Stimulated activated naive CD4-positive, alpha-beta T cell (primary cell): Measurements from ENCODE around the gene TRAF3IP3.

Source experiments
- DNase-seq, 6 experiments: peaks; one replicate each; lab custom pipeline; 2025; lab: John Stamatoyannopoulos, UW

The TRAF3IP3 gene

DNA sequence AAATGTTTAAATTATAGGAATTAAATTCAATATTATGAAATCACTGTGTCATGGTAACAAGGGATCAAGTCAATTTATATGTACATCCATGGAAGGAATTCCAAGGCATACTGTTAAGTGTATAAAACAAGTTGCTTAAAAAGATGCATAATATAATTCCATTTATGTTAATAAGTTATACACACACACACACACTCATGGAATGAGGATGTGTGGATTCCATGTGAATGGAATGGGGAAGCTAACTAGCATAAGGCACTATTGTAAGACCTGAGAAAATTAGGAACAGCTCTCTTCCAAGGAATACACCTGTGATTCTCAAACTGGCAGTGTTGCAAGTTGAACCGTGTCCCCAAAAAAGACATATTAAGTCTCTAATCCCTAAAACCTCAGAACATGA, 17.6 kb upstream of the TRAF3IP3 start:
- DNase-seq, result no peak

DNA sequence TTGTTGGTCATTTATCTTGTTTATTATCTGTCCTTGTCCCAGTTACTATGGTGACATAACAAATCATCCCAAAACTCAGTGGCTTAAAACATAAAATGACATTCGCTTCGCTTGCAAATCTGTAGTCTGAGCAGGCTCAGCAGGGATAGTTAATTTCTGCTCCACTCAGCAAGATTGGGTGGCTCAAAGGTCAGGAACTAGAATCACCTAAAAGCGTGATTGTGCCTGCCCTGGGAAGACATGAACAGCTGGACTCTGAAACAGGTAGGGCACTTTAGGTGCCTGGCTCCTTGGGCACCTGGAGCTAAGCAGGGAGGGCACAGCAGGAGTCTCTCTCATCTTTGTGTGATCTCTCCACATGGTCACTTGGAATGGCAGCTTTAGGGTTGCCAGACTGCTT, 14.7 kb upstream of the TRAF3IP3 start:
- no peak for DNase-seq

DNA sequence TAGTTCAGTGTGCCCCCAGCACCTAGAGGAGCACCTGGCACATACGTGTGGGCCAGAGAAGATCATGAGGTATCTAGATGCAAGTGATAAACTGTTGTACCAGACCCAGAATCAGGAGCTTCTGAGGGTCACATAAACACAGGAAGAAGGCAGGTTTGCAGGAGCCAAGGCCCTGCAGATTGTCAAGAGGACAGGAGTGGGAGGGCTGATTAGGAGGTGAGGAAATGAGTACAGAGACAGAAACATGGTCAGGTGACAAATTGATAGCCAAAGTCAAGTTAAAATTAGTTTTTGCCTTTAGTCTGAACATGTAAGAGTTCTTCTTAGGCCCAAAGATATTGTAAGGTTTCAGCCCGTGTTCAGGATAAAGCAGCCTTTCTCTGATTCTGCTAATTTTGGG, 14.0 kb upstream of the TRAF3IP3 start:
- DNase-seq, result no peak

DNA sequence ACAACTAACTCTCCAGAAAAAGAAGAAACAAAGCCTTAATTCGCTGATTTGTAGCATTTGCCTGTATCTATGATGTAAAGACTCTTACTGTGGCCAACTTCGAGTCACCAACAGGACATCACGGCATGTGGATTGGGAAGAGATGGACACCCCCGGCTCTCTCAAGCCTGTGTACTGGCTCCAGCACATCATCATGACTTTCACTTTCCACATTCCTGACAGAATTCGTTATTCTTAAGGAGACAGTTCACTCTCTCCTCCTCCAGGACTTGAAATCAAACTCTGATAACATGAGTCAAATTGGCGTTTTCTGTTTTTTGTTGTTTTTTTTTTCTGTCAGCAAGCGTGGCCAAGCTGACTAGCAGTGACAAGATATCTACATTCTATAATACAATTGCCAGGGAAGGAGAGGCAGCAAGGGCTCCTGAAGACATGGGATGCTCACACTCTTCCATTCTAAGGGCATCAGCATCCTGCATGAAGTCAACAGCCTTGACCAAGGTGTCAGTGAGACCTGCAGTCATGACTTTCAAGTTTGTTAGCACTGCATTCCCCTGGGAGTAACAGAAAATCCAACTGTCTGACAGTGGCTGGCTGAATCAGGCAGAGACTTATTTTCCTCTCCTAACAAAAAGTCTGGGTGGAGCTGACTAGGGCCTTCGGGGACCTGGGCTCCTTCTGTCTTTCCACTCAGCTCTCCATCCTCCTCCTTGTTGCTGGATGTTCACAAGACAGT, 13.3 kb upstream of the TRAF3IP3 start:
- no peak for DNase-seq

DNA sequence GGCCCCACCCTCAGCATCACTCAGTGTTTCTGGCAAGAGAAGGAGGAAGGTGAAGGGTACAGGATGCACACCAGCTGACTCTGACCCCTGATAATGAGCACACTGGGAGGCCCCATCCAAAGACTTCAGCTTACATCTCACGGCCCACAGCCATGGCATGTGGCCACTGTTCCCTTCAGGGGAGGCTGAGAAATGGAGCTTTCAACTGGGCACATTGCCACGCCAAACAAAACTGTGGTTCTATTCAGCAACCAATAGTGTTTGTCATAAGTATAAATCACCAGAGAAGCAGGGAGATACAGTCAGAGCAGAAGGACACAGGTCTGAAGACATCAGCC, 12.7 kb upstream of the TRAF3IP3 start:
- no peak for DNase-seq

DNA sequence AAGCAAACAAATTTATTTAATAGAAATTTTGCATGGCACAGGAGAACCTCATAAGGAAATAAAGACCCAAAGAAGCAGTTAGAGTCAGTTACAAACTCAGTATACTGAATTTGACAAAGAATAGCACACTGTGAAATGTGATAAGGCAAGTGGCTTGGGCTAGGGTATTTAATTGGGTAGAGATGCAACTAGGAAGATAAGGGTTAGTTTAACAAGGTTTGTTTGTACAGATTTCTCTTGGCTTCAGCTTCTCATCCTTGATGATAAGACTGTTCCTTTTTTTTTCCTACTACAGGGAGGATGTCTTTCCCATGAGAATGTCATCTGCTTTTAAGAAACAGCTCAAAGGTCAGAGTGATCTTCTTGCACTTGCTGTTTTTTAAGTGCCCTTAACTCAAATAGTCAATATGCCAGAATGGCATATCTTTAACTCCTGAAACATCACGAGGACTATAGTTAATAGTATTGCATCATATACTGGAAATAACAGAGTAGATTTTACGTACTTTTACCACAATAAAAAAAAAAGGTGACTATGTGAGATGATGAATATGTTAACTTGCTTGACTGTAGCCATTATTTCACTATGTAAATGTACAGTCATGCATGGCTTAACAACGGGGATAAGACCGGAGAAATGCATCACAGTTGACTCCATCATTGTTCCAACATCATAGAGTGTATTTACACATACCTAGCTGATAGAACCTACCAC, 9.2 kb upstream of the TRAF3IP3 start:
- no peak for DNase-seq

DNA sequence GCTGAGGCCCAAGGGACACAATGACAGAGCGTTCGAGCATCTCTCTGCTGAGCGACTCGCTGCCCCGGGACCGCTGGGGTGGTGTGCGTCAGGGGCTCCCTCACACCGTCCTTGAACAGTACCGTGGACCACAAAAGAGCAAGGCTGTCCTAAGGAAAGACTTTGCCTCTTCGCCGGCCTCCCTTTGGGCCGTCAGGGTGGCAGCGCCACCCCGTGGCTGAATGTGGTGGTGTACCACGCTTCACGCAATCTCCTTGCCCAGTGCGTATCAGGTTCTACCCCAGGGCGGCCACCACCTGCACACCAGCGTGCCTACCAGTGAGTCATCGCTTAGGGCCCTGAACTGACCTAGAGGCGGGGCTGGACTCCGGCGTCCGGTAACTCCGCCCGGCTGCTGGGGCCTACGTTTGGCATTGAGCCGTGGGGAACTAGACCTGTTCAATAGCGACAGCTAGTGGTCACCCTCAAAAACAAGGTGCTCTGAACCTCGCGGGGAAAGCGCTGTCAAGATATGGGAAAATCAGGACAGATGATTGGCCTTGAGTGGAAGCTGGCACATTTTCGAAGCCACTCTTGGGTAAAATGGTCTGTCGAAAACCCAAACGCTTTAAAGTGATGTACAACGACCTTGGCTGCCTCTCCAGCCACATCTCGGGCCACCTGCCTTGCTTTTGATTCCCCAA, 8.1 kb upstream of the TRAF3IP3 start:
- DNase-seq, result peak; percentile 59 to 95 (median 78)

DNA sequence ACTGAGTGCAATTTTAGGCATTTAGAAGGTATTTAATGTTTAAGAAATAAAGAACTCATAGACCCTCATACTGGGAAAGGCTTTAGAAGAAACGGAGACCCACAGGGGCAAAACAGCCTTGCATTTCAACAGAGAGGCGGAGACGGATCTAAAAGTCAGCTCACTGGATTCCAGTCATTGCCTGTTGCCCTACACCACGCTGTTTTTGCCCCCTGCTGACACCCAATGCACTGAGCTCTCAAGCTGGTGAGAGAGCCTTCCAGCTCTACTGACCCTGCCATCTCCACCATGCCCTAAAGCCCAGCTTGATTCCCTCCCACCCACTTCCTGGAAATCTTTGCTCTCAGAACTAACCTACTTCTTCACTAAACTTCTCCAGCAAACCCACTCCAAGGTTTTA, 7.2 kb upstream of the TRAF3IP3 start:
- no peak for DNase-seq

DNA sequence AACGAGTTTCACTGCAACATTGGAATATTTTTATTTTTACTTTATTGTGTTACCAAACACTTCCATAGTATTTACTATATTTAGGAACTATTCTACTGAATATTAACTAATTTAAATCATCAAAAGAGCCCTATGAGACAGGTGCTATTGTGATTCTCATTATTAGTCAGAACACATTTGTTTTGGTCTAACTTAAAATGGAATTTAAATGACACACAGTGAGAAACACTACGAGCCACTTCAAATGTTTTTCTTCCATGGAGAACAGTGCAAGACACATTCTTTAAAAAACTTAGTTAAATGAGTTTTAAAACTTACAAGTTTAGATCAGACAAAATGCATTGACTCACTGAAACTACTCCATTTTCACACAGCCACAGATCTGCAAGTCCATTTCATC, 6.6 kb upstream of the TRAF3IP3 start:
- no peak for DNase-seq

DNA sequence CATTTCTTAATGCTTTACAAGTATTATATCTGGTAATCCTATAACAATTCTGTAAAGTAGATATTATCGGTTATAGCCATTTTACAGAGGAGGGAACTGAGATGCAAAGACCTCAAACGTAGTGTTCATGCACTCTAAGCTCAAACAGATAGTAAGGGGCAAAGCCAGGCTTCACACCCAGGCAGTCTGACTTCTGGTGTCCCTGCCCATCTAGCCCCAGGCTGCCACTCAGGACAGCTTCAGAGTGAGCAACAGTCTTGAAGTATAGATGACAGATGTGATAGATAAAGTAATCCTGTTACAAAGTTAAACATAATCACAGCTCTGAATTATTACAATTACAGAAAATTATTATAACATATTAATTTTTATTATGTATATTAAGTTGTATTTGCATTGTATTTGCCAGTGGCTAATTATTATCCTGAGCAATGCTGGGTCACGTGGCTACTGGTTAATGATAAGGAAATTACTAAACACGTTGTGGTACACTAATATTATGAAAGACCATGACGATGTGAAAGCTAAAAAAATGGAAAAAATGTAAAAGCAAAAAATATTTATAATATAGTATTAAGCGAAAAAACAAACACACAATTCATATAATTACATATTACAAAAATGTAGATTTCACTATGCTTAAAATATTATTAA, 6.1 kb upstream of the TRAF3IP3 start:
- no peak for DNase-seq

DNA sequence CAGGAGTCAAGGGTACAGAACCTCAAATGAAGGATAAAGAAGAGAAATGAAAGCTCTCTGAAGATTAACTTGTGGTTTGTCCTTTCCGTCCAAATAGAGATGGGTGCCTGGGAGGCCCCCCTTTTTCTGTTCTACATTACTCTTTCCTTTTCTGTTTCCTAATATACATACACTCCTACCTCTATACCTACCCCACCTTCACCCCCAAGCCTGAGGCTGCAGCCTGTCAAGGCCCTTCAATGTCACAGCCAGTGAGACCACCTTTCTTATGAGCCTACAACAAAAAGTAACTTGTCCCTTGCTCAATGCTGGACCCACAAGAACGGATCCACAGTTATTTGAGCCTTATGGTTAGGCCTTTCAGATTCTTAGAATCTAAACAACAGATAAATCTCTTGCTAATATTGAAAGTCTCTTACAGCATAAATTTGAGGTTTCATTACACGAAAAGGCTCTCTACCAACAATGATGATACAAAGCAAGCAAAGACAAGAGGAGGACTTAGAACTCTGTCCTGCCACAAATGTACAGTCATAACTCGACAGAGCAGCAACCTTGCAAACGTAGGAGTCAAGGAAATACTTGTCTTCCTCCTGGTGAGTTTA, 4.1 kb upstream of the TRAF3IP3 start:
- DNase-seq, result peak in 2 of 6 experiments; percentile 9 to 18

DNA sequence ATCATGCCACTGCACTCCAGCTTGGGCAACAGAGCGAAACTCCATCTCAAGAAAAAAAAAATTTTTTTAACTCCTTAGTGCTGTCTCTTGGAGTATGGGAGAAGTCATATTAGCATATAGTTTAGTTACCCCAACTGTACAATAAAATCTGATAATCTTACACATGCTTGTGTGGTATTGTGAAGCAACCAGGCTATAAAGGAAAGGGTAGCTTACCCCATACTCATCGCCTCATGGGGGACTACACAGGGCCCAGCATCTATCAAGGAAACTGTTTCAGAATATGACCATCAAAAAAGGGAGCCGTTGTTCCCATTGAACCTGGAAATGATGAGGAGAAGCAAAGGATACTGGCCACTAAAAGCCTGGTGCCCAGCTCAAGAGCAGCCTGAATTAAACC, 3.0 kb upstream of the TRAF3IP3 start:
- no peak for DNase-seq

DNA sequence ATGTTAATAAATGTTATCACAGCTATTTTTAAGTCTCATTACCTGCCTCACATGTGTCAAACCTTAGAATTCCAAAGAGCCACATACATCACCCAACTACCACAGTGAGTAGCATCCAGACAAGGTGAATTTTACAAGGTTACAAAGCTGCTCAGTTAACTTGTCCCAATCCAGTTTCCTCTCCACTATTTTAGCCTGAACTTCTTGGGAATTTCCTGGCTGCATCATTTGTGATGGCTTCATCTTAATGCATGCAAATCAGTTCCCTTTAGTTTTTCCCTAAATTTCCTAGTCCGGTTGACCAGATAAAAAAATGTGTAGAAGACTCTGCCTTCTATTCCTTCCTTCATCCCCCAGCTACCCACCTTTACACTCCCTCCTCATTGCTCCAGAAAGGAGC, 597 bp upstream of the TRAF3IP3 start:
- DNase-seq, result no peak

DNA sequence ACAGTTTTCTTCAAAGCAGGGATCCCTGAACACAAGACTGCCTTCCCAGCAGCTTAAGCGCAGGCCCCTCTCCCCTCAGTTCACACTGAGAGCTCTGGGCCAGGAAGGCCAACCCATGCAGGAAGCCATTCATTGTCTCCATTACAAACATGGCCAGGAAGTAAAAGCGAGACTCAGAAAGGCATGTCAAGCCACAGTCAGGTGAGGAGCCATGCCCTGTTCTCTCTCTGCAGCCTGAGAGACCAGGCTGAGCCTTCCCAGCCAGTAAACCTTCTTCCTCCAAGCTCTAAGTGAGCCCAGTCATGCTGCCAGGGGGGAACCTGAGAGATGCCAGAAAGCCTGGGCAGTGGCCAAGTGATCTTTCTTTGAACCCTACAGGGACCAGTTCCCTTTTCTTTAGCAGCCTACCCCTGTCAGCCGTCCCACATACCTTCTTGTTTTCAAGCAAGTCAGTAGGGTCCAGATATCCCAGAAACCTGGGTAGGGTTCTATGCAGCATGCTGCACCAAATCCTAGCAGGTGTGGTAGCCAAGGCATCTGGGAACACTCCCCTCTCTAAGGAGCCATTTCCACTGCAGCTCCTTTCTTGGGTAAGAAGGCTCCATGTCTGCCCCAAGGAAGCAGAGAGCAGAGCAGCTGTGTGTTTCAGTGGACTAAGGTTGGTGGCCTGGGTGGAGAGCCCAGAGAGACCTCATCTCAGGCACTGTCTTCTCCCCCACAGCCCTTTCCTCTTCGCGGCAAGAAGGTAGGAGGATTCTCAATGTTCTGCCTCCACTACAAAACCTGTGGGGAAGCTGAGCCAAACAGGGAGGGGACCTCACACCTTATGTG, 977 bp downstream of the TRAF3IP3 start:
- DNase-seq, result peak; percentile 8 to 61 (median 32)

DNA sequence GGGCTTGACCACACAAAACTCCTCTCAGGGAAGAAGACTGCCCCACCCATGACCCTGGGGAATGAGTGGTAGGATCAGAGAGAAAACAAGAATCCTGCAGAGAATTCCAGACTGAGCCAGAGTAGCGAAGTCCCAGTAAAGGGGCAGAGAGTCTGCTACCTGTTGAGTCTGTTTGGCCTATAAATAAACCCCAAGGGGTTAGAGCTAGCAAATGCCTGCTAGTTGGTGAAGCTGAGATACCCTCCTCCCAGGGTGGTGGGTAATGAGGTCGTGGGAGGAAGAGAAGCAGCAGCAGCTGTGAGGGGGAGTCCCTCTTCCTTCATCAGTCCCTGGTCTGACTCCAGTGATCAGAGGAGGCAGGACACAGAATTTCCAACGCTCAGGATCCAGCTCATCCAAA, 2.5 kb downstream of the TRAF3IP3 start:
- DNase-seq, result no peak

DNA sequence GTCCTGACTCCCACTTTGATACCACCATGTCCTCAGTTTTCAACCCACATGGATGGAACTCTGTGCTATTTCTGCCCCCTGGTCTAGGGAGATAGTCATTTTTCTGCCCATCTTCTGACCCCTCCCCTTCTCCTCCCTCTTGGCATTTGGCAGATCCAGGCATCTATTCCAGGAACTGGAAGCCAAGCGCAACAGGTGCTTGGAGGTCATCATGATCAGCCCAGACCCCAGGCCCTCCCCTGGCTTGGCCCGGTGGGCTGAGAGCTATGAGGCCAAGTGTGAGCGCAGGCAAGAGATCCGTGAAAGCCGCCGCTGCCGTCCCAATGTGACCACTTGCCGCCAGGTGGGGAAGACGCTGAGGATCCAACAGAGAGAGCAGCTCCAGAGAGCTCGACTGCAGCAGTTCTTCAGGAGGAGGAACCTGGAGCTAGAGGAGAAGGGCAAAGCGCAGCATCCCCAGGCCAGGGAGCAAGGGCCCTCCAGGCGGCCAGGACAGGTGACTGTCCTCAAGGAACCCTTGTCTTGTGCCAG, 4.0 kb downstream of the TRAF3IP3 start:
- DNase-seq, result no peak

DNA sequence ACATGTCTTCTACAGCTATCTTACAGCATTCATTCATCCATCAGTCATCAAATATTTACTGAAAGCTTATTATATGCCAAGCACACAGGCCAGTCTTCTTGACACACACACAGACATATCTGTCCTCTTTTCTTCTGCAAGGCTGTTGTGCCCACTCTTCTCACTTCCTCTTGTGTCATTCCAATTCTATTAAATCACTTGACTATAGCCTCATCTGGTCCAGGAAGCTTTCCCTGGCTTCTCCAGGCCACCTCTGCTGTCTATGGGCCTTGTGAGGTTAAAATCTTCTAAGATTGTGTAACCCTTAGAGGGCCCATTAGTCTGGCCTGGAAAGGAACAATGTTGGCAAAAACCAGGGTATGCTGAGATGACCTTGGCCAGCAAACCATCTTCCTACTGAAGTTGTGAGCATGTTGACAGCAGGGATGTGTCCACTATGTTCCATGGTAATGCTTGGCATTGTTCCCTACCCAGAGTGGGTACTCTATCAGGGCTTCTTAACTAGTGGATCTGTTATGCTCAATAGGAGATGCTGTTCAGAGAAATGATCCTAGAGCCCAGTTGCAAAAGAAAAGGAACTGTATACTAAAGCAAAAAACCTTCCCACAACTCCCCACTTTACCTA, 5.3 kb downstream of the TRAF3IP3 start:
- no peak for DNase-seq

DNA sequence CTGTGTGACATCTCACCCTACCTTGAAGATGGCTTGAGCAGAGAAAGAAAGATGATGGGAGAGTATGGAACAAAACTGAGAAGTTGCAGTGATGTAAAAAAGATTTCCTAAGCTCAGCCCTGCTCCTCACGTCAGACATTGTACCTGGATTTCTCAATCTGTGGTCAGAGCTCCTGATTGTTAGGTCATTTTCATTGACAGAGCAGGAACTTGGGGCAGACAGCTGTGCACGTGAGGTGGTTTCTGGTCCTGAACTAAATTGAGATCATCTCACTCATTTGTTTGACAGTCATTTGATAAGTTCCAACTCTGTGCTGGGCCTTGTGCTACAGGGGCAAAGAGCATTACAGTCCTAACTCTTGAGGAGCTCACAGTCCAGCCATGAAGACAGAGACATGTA, 10.2 kb downstream of the TRAF3IP3 start:
- no peak for DNase-seq

DNA sequence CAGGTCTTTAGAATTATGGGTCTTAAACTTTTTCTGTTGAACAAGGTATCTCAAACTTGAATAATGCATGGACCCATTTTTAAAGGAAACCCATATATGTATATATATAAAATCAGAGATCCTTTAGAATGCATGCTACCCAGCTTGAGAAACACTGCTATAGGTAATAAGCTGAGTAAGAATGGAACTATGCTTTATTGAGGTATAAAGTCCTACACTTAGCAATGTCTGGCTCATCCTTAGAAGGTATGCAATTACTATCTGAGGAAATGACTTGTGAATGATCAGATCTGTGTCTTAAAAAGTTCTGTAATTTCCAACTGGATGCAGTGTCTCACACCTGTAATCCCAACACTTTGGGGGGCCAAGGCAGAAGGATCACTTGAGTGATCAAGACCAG, 11.2 kb downstream of the TRAF3IP3 start:
- no peak for DNase-seq

DNA sequence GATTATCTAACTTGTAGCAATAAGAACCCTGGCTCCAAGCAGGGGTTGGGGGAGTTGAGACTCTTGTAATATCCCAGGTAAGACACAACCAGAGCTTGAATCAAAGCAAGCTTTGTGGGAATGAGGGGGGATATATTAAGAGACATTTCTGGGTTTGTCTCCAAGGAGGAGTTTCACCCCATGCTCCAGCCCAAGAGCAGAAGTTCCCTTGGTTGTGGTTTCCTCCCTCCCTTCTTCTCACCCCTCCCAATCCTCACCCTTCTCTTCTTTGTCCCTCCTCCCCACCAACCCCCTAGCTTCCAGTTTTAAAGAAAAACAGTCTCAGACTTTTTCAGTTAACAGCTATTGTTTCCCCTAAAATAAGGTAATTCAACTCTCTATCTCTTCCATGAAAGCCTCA, 11.9 kb downstream of the TRAF3IP3 start:
- DNase-seq, result no peak

DNA sequence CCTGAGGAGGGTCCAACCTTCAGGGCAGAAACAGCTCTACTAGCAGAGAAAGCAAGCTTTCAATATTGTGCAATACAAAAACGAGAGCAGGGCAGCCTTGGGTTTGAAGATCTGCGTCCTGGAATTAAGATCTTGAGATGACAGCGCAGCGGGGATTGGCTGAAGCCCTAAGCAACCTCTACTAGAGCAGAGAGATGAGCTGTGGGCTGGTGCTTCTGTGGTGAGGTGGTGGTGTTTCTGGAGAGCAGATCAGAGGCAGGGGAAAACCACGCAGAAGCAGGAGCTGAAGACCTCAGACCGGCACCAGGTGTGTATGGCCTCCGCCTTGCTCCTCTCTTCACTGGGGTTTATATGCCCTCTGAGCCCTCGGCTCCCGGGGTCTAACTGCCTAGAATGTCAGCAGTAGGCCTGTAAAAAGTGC, 12.5 kb downstream of the TRAF3IP3 start:
- DNase-seq, result peak; percentile 62 to 82 (median 76)
